ENCODE results near the gene GRK4.
A peak's percentile ranks its signal among the peaks of the same experiment; 100 is the strongest.
"Not testable (repeated sequence)": the region's sequence is repeated elsewhere in the genome, so short reads cannot be mapped to it uniquely, and the experiment has no call there.

Gene GRK4

GRCh38 chr4:3043282-3044020 lies 80.1 kb downstream of the GRK4 start:
- no peak for DNase-seq

- DNase-seq: peak; percentile 84
Observed at GRCh38 chr4:3044870-3045819, 81.8 kb downstream of the GRK4 start.

GRCh38 chr4:3046162-3046561 lies 82.8 kb downstream of the GRK4 start:
- no peak for DNase-seq

GRCh38 chr4:3046623-3047022 lies 83.3 kb downstream of the GRK4 start:
- DNase-seq: no peak

- peak; percentile 86 for DNase-seq
Observed at GRCh38 chr4:3047464-3048286, 84.3 kb downstream of the GRK4 start.

GRCh38 chr4:3051141-3051897 lies 87.9 kb downstream of the GRK4 start:
- not testable (repeated sequence) for DNase-seq

- no peak for DNase-seq
Observed at GRCh38 chr4:3054169-3054759, 90.9 kb downstream of the GRK4 start.

GRCh38 chr4:3059943-3060342 lies 96.6 kb downstream of the GRK4 start:
- no peak for DNase-seq

GRCh38 chr4:3060946-3061345 lies 97.6 kb downstream of the GRK4 start:
- DNase-seq: no peak

GRCh38 chr4:3062471-3062870 lies 99.1 kb downstream of the GRK4 start:
- no peak for DNase-seq

- no peak for DNase-seq
Observed at GRCh38 chr4:3065551-3065950, 102.2 kb downstream of the GRK4 start.

GRCh38 chr4:3066836-3067400 lies 103.5 kb downstream of the GRK4 start:
- no peak for DNase-seq

GRCh38 chr4:3067473-3068001 lies 104.2 kb downstream of the GRK4 start:
- DNase-seq: no peak

GRCh38 chr4:3069661-3070199 lies 106.4 kb downstream of the GRK4 start:
- DNase-seq: no peak

- no peak for DNase-seq
Observed at GRCh38 chr4:3070709-3071500, 107.5 kb downstream of the GRK4 start.

- no peak for DNase-seq
Observed at GRCh38 chr4:3071811-3072210, 108.4 kb downstream of the GRK4 start.

GRCh38 chr4:3073158-3074077 lies 110.0 kb downstream of the GRK4 start:
- DNase-seq: no peak

GRCh38 chr4:3074078-3074845 lies 110.9 kb downstream of the GRK4 start, which contains the start of the genes HTT and HTT-AS:
TSS of gene HTT (plus strand) at chr4:3074681. CDS start at chr4:3074826, 145 bp downstream.
TSS of gene HTT-AS (minus strand) at chr4:3074538.
- DNase-seq: peak; percentile 96
